BLaER1 (cell line): Measurements from ENCODE around the gene TRIM43.
"Not testable (repeated sequence)": the region's sequence is repeated elsewhere in the genome, so short reads cannot be mapped to it uniquely, and the experiment has no call there.

Source experiments
- H3K27ac ChIP-seq: shearing (Covaris generic); formaldehyde crosslinking; 2 replicates; pipeline ENCODE4 v1.8.1; 2022
- H3K27me3 ChIP-seq: shearing (Covaris generic); formaldehyde crosslinking; 2 replicates; pipeline ENCODE4 v1.8.1; 2022
- H3K36me3 ChIP-seq: shearing (Covaris generic); formaldehyde crosslinking; 2 replicates; pipeline ENCODE4 v1.8.1; 2022
- H3K4me1 ChIP-seq: shearing (Covaris generic); formaldehyde crosslinking; 2 replicates; pipeline ENCODE4 v1.8.1; 2022
- H3K4me2 ChIP-seq: shearing (Covaris generic); formaldehyde crosslinking; 2 replicates; pipeline ENCODE4 v1.8.1; 2022
- H3K4me3 ChIP-seq: shearing (Covaris generic); formaldehyde crosslinking; 2 replicates; pipeline ENCODE4 v1.8.1; 2022
- H3K9ac ChIP-seq: shearing (Covaris generic); formaldehyde crosslinking; 2 replicates; pipeline ENCODE4 v1.8.1; 2022
- H3K9me3 ChIP-seq: shearing (Covaris generic); formaldehyde crosslinking; 2 replicates; pipeline ENCODE4 v1.8.1; 2022
- H4K20me1 ChIP-seq: shearing (Covaris generic); formaldehyde crosslinking; 2 replicates; pipeline ENCODE4 v1.8.1; 2022
- Cebpa-rat ChIP-seq: shearing (Covaris generic); IDR thresholded peaks from 2 replicates; pipeline ENCODE4 v1.8.1; 2022

The TRIM43 gene

DNA sequence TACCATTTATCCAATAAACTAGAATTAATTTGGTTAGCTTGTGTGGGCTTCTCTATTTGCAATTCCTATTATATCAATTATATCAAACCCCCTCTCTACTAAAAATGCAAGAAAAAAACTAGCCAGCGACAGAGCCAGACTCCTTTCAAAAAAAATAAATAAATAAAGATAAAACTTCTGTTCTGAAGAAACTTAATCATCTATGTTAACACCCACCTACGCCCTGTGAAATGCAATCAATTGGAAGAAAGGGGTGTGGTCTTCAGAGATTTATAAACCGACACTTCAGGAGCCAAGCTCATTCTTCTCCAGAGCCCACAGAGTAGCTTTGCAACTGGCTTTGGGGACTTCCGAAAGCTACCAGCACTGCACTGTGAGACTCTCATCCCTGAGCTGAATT lies at the start of gene TRIM43:
TRIM43 (plus strand) TSS at position 301 of the 400 bp plus-strand sequence. CDS start 2,023 bp downstream, outside the sequence.
- H3K4me3 ChIP-seq, H3K4me1 ChIP-seq, H4K20me1 ChIP-seq, H3K4me2 ChIP-seq, H3K9me3 ChIP-seq, H3K27ac ChIP-seq, H3K36me3 ChIP-seq, H3K27me3 ChIP-seq, H3K9ac ChIP-seq: not testable (repeated sequence)

DNA sequence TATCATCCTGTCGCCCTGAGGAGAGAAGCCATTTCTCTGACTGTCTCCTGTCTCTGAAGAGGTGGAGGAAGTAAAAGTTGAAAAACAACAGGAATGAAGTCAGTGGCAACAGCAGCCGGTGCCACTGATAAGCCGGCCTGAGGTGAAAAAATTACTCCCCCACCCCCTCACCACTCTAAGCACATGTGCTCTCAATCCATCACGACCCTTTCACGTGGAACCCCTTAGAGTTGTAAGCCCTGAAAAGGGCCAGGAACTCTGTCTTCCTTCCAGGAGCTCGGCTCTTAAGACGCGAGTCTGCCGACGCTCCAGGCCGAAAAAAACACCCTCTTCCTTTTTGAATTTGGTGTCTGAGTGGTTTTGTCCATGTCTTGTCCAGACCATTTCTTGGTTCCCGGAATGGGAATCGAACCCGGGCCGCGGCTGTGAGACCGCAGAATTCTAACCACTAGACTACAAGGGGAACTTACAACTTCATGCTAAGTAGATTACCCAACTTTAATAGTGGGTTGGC lies 40.7 kb upstream of the TRIM43 start:
- Histone ChIP-seq H4K20me1 (no peaks in the 10 kb centered on the region), H3K4me1 (no peaks in the 10 kb centered on the region), H3K36me3 (no peaks in the 10 kb centered on the region), H3K4me2 (no peak overlapping the region), H3K27ac (no peak overlapping the region), H3K27me3 (no peaks in the 10 kb centered on the region), H3K4me3 (no peak overlapping the region), H3K9me3 (no peaks in the 10 kb centered on the region), H3K9ac (no peak overlapping the region)
- TF ChIP-seq Cebpa-rat = no peak

DNA sequence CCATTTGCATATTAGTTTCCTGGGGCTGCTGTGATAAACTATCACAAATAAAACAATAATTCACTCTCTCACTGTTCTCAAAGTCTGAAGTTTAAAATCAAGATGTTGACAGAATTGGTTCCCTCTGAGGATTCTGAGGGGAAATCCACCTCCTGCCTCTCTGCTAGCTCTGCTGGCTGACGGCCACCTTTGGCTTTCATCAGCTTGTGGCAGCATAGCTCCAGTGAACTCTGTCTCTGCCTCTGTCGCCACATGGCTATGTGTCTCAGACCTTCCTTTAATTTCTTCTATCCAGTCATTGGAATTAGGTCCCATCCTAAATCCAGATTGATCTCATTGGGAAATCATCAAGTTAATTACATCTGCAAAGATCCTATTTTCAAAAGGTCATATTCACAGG lies 38.9 kb upstream of the TRIM43 start:
- Histone ChIP-seq H3K4me3 (no peak overlapping the region), H3K27me3 (no peaks in the 10 kb centered on the region)

DNA sequence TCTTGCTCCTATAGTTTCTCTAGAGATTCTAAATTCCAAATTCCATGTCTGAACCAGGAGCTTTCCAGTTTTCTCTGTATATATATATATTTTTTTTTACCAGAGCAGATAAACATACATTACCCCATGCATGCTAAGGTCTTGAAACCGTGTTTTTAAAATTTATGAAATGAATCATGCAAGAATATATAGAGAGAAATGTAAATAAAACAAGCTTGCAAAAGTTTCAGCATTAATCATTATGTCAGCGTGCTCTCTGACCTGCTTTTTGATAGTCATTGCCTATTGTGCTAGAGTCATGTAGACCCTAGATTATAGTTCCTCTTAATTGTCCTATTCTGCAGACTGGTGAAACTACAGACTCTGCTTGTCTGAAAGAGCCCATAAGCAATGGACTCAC lies 22.6 kb upstream of the TRIM43 start:
- no peak overlapping the region for H3K4me2 ChIP-seq

More for the DNA sequence above, 38.9 kb upstream of the TRIM43 start:
- no peaks in the 10 kb centered on the region for H3K4me1 ChIP-seq
- no peak overlapping the region for H3K4me2 ChIP-seq
- H3K9ac ChIP-seq = no peak overlapping the region
- no peaks in the 10 kb centered on the region for H4K20me1 ChIP-seq
- H3K9me3 ChIP-seq = no peaks in the 10 kb centered on the region
- H3K27ac ChIP-seq = no peak overlapping the region
- no peaks in the 10 kb centered on the region for H3K36me3 ChIP-seq
- TF ChIP-seq Cebpa-rat = no peak

DNA sequence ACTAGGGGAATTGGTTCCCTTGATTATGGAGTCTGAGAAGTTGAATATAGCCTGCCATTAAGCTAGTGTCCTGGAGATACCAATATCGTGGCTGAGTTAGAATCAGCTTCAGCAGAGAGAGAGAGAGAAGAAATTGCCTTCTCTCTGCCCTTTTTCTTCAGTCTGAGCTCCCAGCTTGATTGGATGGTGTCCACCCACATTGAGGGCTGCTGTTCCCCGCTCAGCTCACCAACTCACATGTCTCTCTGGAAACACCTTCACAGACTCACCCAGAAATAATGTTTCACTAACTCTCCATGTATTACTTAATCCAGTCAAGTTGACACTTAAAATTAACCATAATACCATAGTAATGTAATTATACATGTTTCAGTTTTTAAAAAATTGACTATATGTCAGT lies 17.9 kb upstream of the TRIM43 start:
- no peaks in the 10 kb centered on the region for H3K4me1 ChIP-seq
- no peak overlapping the region for H3K4me3 ChIP-seq
- no peak overlapping the region for H3K27ac ChIP-seq
- no peaks in the 10 kb centered on the region for H3K9me3 ChIP-seq
- no peaks in the 10 kb centered on the region for H3K27me3 ChIP-seq
- no peak overlapping the region for H3K4me2 ChIP-seq
- H3K9ac ChIP-seq = no peak overlapping the region
- H3K36me3 ChIP-seq = no peaks in the 10 kb centered on the region
- no peak for TF ChIP-seq Cebpa-rat
- H4K20me1 ChIP-seq = no peaks in the 10 kb centered on the region

More for the DNA sequence above, 22.6 kb upstream of the TRIM43 start:
- H3K27ac ChIP-seq = no peak overlapping the region
- no peak overlapping the region for H3K9ac ChIP-seq
- H3K4me3 ChIP-seq = no peak overlapping the region
- TF ChIP-seq Cebpa-rat = no peak
- no peaks in the 10 kb centered on the region for H3K27me3 ChIP-seq
- no peaks in the 10 kb centered on the region for H3K36me3 ChIP-seq
- no peaks in the 10 kb centered on the region for H3K4me1 ChIP-seq
- H4K20me1 ChIP-seq = no peaks in the 10 kb centered on the region
- H3K9me3 ChIP-seq = no peaks in the 10 kb centered on the region

DNA sequence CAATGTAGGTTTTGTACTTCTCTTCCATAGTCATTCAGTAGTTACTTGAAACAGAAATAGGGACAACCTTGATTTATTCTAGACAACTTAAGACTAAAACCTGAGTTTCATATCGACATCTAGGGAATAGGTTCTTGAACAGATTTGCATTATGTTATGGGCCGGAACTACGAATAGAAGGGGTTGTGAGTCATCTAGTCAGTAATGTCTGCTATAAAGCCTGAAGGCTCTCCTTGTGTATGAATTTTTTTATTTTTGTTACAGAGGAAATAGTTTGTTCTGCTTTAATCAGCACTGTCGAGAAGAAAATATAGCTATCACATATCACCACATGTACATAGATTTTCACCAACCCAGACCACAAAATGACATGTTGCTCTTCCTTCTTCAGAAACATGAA lies 17.3 kb upstream of the TRIM43 start:
- H3K27me3 ChIP-seq = no peaks in the 10 kb centered on the region
- no peak overlapping the region for H3K4me2 ChIP-seq
- H3K27ac ChIP-seq = no peak overlapping the region
- no peak overlapping the region for H3K4me3 ChIP-seq
- no peaks in the 10 kb centered on the region for H3K9me3 ChIP-seq
- H3K9ac ChIP-seq = no peak overlapping the region
- no peaks in the 10 kb centered on the region for H3K36me3 ChIP-seq
- H3K4me1 ChIP-seq = no peaks in the 10 kb centered on the region
- no peaks in the 10 kb centered on the region for H4K20me1 ChIP-seq
- no peak for TF ChIP-seq Cebpa-rat

DNA sequence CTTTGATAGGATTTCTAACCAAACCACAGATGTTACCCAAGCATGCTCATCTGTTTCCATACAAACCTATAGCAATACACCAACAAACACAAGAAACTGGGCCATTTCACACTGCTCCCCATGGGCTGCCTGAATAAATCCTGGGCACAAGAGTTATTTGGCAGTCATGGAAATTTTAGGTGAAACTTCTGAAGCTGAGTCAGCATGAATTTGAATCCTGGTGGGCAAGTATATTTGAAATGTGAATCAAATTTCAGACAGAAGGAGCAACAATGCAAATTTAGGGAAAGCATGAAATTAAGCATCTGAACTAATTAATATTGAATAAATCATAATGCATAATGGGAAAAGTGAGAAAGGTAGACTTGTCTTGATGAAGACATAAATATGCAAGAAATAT lies 15.9 kb upstream of the TRIM43 start:
- no peak for TF ChIP-seq Cebpa-rat
- Histone ChIP-seq H3K4me2 (no peak overlapping the region), H4K20me1 (no peaks in the 10 kb centered on the region)

DNA sequence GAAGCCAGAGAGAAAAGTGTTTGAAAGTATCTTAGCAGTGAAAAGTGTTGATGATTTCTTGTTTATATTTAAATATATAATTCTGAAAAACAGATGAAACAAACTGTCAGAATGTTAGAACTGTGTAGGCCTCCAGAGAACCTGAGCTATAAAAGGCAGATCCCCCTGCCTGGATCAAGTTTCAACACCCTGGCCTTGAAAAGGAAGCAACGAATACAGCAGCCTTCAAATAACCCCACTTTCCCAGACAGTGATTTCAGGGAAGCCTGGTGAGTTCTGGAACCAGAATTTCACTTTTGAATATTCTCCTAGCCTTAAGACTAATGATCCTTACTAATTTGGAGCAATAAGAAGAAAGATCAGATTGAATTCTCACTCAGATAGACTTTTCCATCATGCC lies 13.3 kb upstream of the TRIM43 start:
- Histone ChIP-seq H4K20me1 (no peaks in the 10 kb centered on the region), H3K4me1 (no peaks in the 10 kb centered on the region), H3K4me3 (no peak overlapping the region), H3K27me3 (no peaks in the 10 kb centered on the region), H3K27ac (no peak overlapping the region), H3K36me3 (no peaks in the 10 kb centered on the region), H3K9ac (no peak overlapping the region), H3K9me3 (no peaks in the 10 kb centered on the region), H3K4me2 (no peak overlapping the region)
- TF ChIP-seq Cebpa-rat = no peak

More for the DNA sequence above, 15.9 kb upstream of the TRIM43 start:
- Histone ChIP-seq H3K4me1 (no peaks in the 10 kb centered on the region), H3K9me3 (no peaks in the 10 kb centered on the region), H3K27me3 (no peaks in the 10 kb centered on the region), H3K27ac (no peak overlapping the region), H3K36me3 (no peaks in the 10 kb centered on the region), H3K9ac (no peak overlapping the region), H3K4me3 (no peak overlapping the region)

DNA sequence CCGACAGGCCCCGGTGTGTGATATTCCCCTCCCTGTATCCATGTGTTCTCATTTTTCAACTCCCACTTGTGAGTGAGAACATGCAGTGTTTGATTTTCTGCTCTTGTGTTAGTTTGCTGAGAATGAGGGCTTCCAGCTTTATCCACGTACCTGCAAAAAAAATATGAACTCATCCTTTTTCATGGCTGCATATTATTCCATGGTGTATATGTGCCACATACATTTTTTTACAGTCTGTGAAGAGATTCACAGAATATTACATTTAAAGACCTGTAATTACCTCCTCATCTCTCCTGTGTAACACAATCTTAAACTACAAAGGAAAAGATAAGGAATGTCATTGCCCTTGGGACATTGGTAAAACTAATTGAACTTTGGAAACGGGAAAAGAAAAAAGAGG lies 8.3 kb upstream of the TRIM43 start:
- not testable (repeated sequence) for H4K20me1 ChIP-seq, H3K9ac ChIP-seq, H3K36me3 ChIP-seq, H3K4me1 ChIP-seq, H3K4me2 ChIP-seq, H3K9me3 ChIP-seq, H3K4me3 ChIP-seq, H3K27me3 ChIP-seq, H3K27ac ChIP-seq

DNA sequence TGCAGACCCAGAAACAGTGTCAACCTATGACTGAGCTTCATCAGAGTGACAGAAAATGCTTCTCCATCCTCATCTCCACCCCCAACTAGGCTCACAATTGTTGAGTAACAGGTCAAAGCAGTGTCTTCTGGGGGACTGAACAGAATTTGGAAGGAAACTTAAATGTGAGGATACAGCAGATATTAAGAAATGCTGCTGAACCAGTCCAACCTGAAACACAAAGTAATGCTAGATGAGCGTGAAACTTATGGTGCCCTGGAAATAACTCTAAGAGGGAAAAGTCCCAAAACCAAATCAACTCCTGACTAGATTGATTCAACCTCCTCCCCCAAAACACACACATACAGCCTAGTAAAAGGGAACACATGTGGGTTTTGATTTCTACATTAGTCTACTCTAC lies 7.5 kb upstream of the TRIM43 start:
- H3K9ac ChIP-seq, H4K20me1 ChIP-seq, H3K36me3 ChIP-seq, H3K4me2 ChIP-seq, H3K4me1 ChIP-seq, H3K4me3 ChIP-seq, H3K27ac ChIP-seq, H3K27me3 ChIP-seq, H3K9me3 ChIP-seq: not testable (repeated sequence)

DNA sequence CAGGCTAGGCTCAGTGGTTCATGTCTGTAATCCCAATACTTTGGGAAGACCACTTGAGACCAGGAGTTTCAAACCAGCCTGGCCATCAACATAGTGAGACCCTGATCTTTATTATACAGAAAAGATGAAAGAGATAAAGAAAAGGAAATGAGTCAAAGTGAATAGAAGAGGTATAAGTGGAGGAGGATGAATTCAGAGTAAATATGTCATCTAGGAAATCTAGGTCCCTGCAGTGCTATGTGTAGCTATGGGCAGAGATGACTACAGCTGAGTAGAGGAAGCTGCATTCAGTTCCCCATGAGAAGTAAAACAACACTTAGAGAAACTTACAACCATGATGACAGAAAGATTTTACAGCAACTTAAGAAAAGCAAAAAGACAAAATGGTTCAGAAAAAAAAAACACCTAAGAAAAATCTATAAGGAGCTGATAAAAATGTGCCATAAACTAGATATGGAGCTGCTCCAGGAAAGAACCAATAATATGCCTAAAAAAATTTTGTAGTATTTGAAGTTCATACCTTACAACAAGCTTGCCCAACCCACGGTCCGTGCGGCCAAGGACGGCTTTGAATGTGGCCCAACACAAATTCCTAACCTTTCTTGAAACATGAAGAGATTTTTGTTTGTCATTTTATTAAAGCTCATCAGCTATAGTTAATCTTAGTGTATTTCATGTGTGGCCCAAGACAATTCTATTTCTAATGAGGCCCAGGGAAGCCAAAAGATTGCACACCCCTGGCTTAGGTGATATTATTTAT lies 1.8 kb upstream of the TRIM43 start:
- not testable (repeated sequence) for H3K9ac ChIP-seq, H3K36me3 ChIP-seq, H3K27me3 ChIP-seq, H3K4me2 ChIP-seq, H3K9me3 ChIP-seq, H3K4me1 ChIP-seq, H4K20me1 ChIP-seq, H3K27ac ChIP-seq, H3K4me3 ChIP-seq

DNA sequence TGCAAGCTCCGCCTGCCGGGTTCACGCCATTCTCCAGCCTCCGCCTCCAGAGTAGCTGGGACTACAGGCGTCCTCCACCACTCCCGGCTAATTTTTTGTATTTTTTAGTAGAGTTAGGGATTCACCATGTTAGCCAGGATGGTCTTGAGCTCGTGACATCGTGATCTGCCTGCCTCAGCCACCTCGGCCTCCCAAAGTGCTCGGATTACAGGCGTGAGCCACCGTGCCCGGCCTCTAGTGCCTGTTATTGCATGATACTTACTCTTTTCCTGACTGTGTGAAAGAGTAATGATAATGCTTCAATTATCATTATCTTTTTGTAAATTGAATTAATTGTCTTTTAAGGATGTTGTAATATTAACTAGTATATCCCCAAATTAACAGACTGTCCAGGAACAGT lies 1.2 kb downstream of the TRIM43 start:
- H3K36me3 ChIP-seq, H4K20me1 ChIP-seq, H3K27me3 ChIP-seq, H3K9me3 ChIP-seq, H3K9ac ChIP-seq, H3K4me3 ChIP-seq, H3K4me2 ChIP-seq, H3K27ac ChIP-seq, H3K4me1 ChIP-seq: not testable (repeated sequence)

DNA sequence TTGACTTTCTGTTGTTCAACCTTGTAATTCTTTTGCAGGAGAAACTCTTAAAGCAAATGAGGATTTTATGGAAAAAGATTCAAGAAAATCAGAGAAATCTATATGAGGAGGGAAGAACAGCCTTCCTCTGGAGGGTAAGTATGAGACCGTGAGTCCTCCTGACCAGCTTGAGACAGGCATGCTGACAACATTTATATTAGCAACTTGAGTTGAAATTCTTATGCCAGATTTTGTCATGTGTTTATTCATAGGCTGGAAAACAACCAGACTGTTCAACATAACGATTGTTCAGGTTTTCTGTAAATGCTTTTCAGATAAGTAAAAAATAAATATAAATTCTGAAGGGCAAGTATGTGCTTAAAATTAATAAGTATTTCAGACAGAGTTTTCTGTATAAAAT lies 3.2 kb downstream of the TRIM43 start:
- H3K4me3 ChIP-seq, H3K4me2 ChIP-seq, H3K27me3 ChIP-seq, H3K9me3 ChIP-seq, H3K36me3 ChIP-seq, H3K27ac ChIP-seq, H3K9ac ChIP-seq, H3K4me1 ChIP-seq, H4K20me1 ChIP-seq: not testable (repeated sequence)

DNA sequence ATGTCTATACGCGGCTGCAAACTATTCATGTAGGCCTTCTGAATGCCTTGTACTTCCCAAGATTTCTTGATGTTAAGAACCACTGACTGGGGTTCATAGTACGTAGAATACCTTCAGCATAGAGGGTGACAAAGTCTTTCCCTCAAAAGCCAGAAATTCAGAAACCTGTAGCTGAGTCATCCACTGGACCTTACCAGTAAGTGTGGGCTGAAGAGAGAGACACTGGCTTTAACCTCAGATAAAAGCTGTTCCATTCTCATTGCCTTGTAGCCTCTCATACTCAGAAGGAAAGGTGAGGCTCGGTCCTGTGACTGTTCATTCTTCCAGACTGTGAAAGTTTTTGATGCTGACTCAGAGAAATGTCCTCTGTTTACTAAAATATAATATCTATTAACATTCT lies 9.5 kb downstream of the TRIM43 start:
- H3K9ac ChIP-seq, H3K4me1 ChIP-seq, H3K27me3 ChIP-seq, H4K20me1 ChIP-seq, H3K36me3 ChIP-seq, H3K4me2 ChIP-seq, H3K27ac ChIP-seq, H3K9me3 ChIP-seq, H3K4me3 ChIP-seq: not testable (repeated sequence)

DNA sequence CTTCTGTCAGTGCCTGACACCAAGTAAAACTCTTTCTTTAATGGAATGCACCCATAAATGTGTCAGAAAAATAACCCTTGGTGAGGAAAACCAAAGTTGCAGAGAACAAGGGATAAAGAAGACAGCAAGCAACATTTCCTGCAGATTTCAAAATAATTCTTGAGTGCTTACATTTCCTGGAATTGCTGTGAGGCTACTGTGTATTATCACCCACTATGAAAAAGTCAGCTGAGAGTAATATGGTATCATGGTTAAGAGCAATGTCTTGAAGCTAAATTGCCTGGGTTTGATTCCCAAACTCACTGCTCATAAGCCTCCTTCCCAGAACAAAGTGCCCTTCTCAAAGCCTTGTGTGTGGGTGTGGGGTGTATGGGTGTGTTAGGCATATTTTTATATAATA lies 10.3 kb downstream of the TRIM43 start:
- not testable (repeated sequence) for H3K9me3 ChIP-seq, H3K9ac ChIP-seq, H3K4me3 ChIP-seq, H4K20me1 ChIP-seq, H3K27ac ChIP-seq, H3K4me1 ChIP-seq, H3K36me3 ChIP-seq, H3K27me3 ChIP-seq, H3K4me2 ChIP-seq
